CD4-positive, alpha-beta T cell (primary cell): ENCODE results near the gene EEF1G. TPM values are rescaled to one million over a fixed set of nuclear protein-coding genes. Genes with fewer than 3 reads are reported as not detected.

ENCODE experiments used
- ATAC-seq: fragments of 200-7000 bp; cut with Tn5 transposase; one replicate; pipeline ENCODE4 v1.10.0; 2022; ENCODE audit warnings: mild to moderate bottlenecking; ENCODE audit not compliant: poor library complexity
- CTCF ChIA-PET: fragments of 350-600 bp; sonication (Branson Sonifier 250); formaldehyde crosslinking; loops from one replicate; lab custom pipeline; 2021; ENCODE audit warnings: antibody characterized with exemption, inconsistent platforms; lab: Charles Lee
- POLR2A ChIA-PET: fragments of 350-600 bp; sonication (Branson Sonifier 250); formaldehyde crosslinking; loops from one replicate; lab custom pipeline; 2021; ENCODE audit warnings: antibody characterized with exemption, inconsistent platforms; lab: Charles Lee
- DNase-seq, 14 experiments: peaks; one replicate each; pipeline ENCODE4 v3.0.0-alpha.2; 2013 to 2020; ENCODE audit warnings: mixed read lengths in 2 of 14
- H3K27ac ChIP-seq, 2 donors: one replicate each; pipeline versions ENCODE4 v1.5.1 to v1.7.0; 2013; ENCODE audit warnings: low read length in 2 of 2, low read depth in 1 of 2, mild to moderate bottlenecking in 1 of 2
- H3K27me3 ChIP-seq, 2 experiments: 1 replicate in 1 of 2; 2 replicates in 1 of 2; pipeline versions ENCODE4 v1.6.1 to v1.7.0; 2013; ENCODE audit warnings: low read length in 2 of 2, control low read depth in 1 of 2, mild to moderate bottlenecking in 1 of 2, moderate library complexity in 1 of 2; ENCODE audit not compliant: insufficient read depth in 2 of 2, control insufficient read depth in 1 of 2
- H3K36me3 ChIP-seq: one replicate; pipeline ENCODE4 v1.6.1; 2013; ENCODE audit warnings: low read length, control low read depth; ENCODE audit not compliant: insufficient read depth
- H3K4me1 ChIP-seq: one replicate; pipeline ENCODE4 v1.6.1; 2013; ENCODE audit warnings: low read length, control low read depth; ENCODE audit not compliant: insufficient read depth
- H3K4me3 ChIP-seq: one replicate; pipeline ENCODE4 v1.5.1; 2013; ENCODE audit warnings: mild to moderate bottlenecking, low read length, moderate library complexity
- H3K9me3 ChIP-seq, 2 experiments: 1 replicate in 1 of 2; 2 replicates in 1 of 2; pipeline versions ENCODE4 v1.6.1 to v1.7.0; 2013; ENCODE audit warnings: low read length in 2 of 2, mild to moderate bottlenecking in 2 of 2, control low read depth in 1 of 2, moderate library complexity in 1 of 2; ENCODE audit not compliant: control insufficient read depth in 1 of 2, insufficient read depth in 1 of 2
- H3K27ac Mint-ChIP-seq: one replicate; pipeline ENCODE4 v1.8.0; 2020; ENCODE audit warnings: mixed read lengths
- H3K27me3 Mint-ChIP-seq: one replicate; pipeline ENCODE4 v1.8.0; 2021; ENCODE audit warnings: mixed read lengths
- H3K36me3 Mint-ChIP-seq: one replicate; pipeline ENCODE4 v1.8.0; 2021; ENCODE audit warnings: low read depth, mixed read lengths
- H3K4me1 Mint-ChIP-seq: one replicate; pipeline ENCODE4 v1.8.0; 2021; ENCODE audit warnings: low read depth, mixed read lengths
- H3K4me3 Mint-ChIP-seq: one replicate; pipeline ENCODE4 v1.8.0; 2020; ENCODE audit warnings: mild to moderate bottlenecking, mixed read lengths
- H3K9me3 Mint-ChIP-seq: one replicate; pipeline ENCODE4 v1.8.0; 2020; ENCODE audit warnings: mixed read lengths
- intact Hi-C, 2 experiments: fragments of 100-400 bp; cut with DNase I in 1 of 2; cut with micrococcal nuclease in 1 of 2; formaldehyde crosslinking; loops; one replicate each; pipeline versions ENCODE4 v1.15.1 to v1.9.0; 2023 to 2025; cut with DNase I, micrococcal nuclease
- total RNA-seq, 174 experiments: library from RNA in 2 of 174; stranded (reverse) in 2 of 174; gene quantifications; one replicate each; pipeline ENCODE4 v1.2.3 and lab custom pipeline; 2021 to 2026
- TF ChIP-seq, protein P1 (sequence below): fragments of 200-600 bp; IDR thresholded peaks from one replicate; pipeline ENCODE4 v1.8.0; 2022; ENCODE audit warnings: antibody characterized with exemption, mild to moderate bottlenecking

Gene EEF1G
- total RNA-seq, 2 experiments from 2014 or later = 2,181 to 2,269 TPM

DNA sequence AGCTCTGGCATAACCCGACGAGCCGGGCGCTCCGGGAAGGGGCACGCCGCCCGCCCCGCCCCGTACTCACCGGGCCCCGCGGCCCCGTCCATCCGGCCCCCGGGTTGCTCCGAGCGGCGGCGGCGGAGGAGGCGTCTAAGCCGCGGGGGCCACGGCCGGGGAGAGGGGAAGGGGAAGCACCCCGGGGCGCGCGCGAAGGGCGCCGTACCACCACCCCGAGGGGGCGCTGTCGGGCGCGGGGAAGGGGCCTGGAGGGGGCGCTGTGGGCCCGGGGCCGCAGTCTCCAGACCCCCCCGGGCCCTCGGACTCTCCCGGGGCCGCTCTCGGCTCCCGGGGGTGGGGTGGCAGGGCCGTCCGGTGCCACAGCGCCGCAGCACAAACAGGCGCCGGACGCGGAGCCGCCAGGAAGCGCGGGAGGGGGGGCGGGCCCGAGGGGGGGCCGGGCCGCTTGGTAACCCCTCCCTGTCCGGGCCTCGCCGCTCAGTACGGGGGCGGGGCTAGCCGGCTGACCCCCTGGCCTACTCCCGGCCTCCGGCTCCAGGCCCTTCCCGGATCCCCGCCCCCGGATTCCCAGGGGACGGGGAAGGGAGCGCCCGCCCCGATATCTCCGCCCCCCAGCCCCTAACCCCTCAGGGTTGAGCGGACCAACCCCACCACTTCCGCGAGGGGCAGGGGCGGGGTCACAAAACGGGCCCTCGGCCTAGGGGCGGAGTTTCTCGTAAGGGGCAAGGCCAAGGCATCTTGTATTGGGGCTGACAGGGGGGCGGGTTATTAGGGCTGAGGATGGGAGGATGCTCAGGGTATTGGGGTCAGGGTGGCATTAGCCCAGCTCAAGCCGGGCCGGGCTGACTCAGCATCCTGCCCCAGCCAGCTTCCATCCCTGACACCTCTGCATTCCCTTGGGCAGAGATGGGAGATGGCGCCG lies 38.9 kb upstream of the EEF1G start, which contains the start of the genes EML3 and ROM1:
EML3 (minus strand) TSS at position 410 of the 925 bp plus-strand sequence; CDS start at position 92, 318 bp downstream.
ROM1 (plus strand) TSS at position 892 of the 925 bp plus-strand sequence; CDS start at position 917, 25 bp downstream.
- peak within 1 kb of the TSS; percentile 78 to 90 for H3K27ac ChIP-seq
- peaks cover 63% of the 10 kb centered on the region for H3K4me1 ChIP-seq
- TF ChIP-seq, protein P1, sequence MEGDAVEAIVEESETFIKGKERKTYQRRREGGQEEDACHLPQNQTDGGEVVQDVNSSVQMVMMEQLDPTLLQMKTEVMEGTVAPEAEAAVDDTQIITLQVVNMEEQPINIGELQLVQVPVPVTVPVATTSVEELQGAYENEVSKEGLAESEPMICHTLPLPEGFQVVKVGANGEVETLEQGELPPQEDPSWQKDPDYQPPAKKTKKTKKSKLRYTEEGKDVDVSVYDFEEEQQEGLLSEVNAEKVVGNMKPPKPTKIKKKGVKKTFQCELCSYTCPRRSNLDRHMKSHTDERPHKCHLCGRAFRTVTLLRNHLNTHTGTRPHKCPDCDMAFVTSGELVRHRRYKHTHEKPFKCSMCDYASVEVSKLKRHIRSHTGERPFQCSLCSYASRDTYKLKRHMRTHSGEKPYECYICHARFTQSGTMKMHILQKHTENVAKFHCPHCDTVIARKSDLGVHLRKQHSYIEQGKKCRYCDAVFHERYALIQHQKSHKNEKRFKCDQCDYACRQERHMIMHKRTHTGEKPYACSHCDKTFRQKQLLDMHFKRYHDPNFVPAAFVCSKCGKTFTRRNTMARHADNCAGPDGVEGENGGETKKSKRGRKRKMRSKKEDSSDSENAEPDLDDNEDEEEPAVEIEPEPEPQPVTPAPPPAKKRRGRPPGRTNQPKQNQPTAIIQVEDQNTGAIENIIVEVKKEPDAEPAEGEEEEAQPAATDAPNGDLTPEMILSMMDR = peak; percentile 87
- POLR2A ChIA-PET = interaction anchor here (0.7 to 5.7 kb wide), 17 partner anchors 10 to 268 kb away, joined by 3 to 55 read pairs (median 7); partner anchors contain the start of genes B3GAT3, C11orf98, CSKMT and INTS5
- peaks cover 44% of the 10 kb centered on the region for H3K4me1 Mint-ChIP-seq
- H3K4me3 Mint-ChIP-seq = peak within 1 kb of the TSS; percentile 90
- peaks cover 66% of the 10 kb centered on the region for H3K36me3 ChIP-seq
- DNase-seq = peak; percentile 77 to 94 (median 89)
- intact Hi-C loops = loop anchor here (1.0 to 5.0 kb wide), 4 partner anchors 20 to 40 kb away; partner anchors contain the start of genes GANAB (in 1 of the 2), INTS5 (in 1 of the 2) and TUT1 (in 1 of the 2)
- H3K36me3 Mint-ChIP-seq = peaks cover 53% of the 10 kb centered on the region
- H3K27me3 ChIP-seq = no peaks in the 10 kb centered on the region
- peak within 1 kb of the TSS; percentile 92 for H3K4me3 ChIP-seq
- peak within 1 kb of the TSS; percentile 94 for H3K27ac Mint-ChIP-seq
- no peaks in the 10 kb centered on the region for H3K9me3 ChIP-seq
- CTCF ChIA-PET = interaction anchor here (0.6 to 3.0 kb wide), 18 partner anchors 9 to 114 kb away, joined by 3 to 20 read pairs (median 4); partner anchors contain the start of genes B3GAT3, C11orf98, CSKMT and EEF1G
- H3K9me3 Mint-ChIP-seq = no peaks in the 10 kb centered on the region
- no peaks in the 10 kb centered on the region for H3K27me3 Mint-ChIP-seq
- peak; percentile 76 for ATAC-seq

DNA sequence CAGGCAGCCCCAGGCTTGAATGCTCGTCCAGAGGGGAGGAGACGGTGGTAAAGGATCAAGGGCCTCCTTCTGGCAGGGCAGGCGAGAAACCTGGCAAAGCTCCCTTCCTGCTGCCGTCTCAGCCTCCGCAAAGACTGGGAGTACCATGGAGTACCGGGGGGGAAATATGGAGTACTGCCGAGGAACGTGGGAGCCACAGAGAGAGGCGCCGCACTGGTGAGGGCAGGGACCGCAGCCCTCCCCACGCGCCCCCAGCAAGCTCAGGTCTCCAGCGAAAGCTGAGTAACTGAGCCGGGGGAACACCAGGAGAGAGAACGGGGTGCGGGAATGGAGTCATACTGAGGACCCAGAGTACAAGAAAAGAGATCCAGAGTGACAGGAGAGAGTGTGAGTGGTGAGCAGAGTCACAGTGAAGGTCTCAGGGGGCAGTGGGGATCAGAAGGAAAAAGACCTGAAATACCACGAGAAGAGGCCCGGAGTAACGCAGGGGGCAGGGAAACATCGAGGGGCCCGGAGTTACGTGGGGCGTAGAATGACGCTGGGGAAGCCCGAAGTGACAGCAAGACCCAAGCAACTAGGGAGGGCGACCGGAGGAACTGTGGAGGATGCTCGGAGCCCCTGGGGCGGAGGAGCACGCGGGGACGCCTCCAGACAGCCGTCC lies 38.1 kb upstream of the EEF1G start:
- Histone ChIP-seq H3K27me3 (no peaks in the 10 kb centered on the region), H3K4me3 (peak overlapping the region; percentile 92), H3K4me1 (peaks cover 63% of the 10 kb centered on the region), H3K36me3 (peaks cover 65% of the 10 kb centered on the region), H3K27ac (peak overlapping the region; percentile 78 to 90), H3K9me3 (no peaks in the 10 kb centered on the region)
- ATAC-seq (peak; percentile 26), DNase-seq (peak in 9 of 14 experiments; percentile 15 to 83 (median 32))
- Mint-ChIP-seq H3K27ac (peak overlapping the region; percentile 94), H3K27me3 (no peaks in the 10 kb centered on the region), H3K36me3 (peaks cover 54% of the 10 kb centered on the region), H3K4me3 (peak overlapping the region; percentile 90), H3K9me3 (no peaks in the 10 kb centered on the region), H3K4me1 (peaks cover 47% of the 10 kb centered on the region)
- ChIA-PET POLR2A (interaction anchor here (0.7 to 5.7 kb wide), 15 partner anchors 9 to 269 kb away, joined by 3 to 55 read pairs (median 8); partner anchors contain the start of genes B3GAT3, C11orf98, CSKMT and EEF1G), CTCF (interaction anchor here (0.6 to 3.0 kb wide), 16 partner anchors 10 to 113 kb away, joined by 3 to 20 read pairs (median 4); partner anchors contain the start of genes B3GAT3, C11orf98, CSKMT and EEF1G)
- intact Hi-C loops = loop anchor here (1.0 to 5.0 kb wide), 4 partner anchors 20 to 40 kb away; partner anchors contain the start of genes GANAB (in 1 of the 2), INTS5 (in 1 of the 2) and TUT1 (in 1 of the 2)
- TF ChIP-seq, protein P1 = no peak
